HCT116 (cell line): Measurements from ENCODE around the gene DGCR6. TPM values are rescaled to one million over a fixed set of nuclear protein-coding genes. Genes with fewer than 3 reads are reported as not detected.
"Not testable (repeated sequence)": the region's sequence is repeated elsewhere in the genome, so short reads cannot be mapped to it uniquely, and the experiment has no call there.

Experiments used
- ATAC-seq: fragments of 200-7000 bp; cut with Tn5 transposase; 2 replicates; pipeline ENCODE4 v1.9.1; 2020; ENCODE audit warnings: mild to moderate bottlenecking, moderate library complexity
- BruUV-seq: library from RNA; stranded (reverse); fragments of 400-500 nt; replicated peaks from 2 replicates; lab custom pipeline; 2021; lab: Mats Ljungman, UMichigan
- CTCF ChIA-PET: fragments of 300-600 bp; sonication (Branson Sonifier 250); formaldehyde crosslinking; loops from one replicate; lab custom pipeline; 2021; ENCODE audit warnings: antibody characterized with exemption; lab: Charles Lee
- POLR2A ChIA-PET: fragments of 300-600, 350-600 bp; sonication (Branson Sonifier 250); formaldehyde crosslinking; loops from one replicate; lab custom pipeline; 2021; ENCODE audit warnings: antibody characterized with exemption; lab: Charles Lee
- RAD21 ChIA-PET, 2 experiments: fragments of 300-600 bp; sonication (Branson Sonifier 250); formaldehyde crosslinking; loops; one replicate each; lab custom pipeline; 2023; ENCODE audit warnings: low total read pairs in 2 of 2; ENCODE audit not compliant: uncharacterized antibody in 2 of 2, unreplicated experiment in 2 of 2, low non-redundant PET in 1 of 2; lab: Charles Lee
- DNase-seq: peaks from one replicate; pipeline ENCODE4 v3.0.0-alpha.2; 2010; ENCODE audit warnings: low read depth, low spot score
- H2AFZ ChIP-seq: fragments of 200-600 bp; shearing (Covaris generic), sonication (generic); 2 replicates; pipeline ENCODE4 v1.6.1; 2017; ENCODE audit warnings: low read depth, mixed run types, mixed read lengths, antibody characterized with exemption, low read length; ENCODE audit not compliant: poor library complexity, severe bottlenecking
- H3K27ac ChIP-seq: 2 replicates; pipeline ENCODE4 v1.5.1; 2012; ENCODE audit warnings: low read depth, low read length
- H3K27me3 ChIP-seq: fragments of 200-600 bp; sonication (generic); 2 replicates; pipeline ENCODE4 v1.6.1; 2016; ENCODE audit warnings: mixed run types, low read length, mixed read lengths; ENCODE audit not compliant: insufficient read depth
- H3K36me3 ChIP-seq, 2 experiments: fragments of 200-500 bp in 1 of 2; fragments of 200-600 bp in 1 of 2; sonication (Bioruptor generic) in 1 of 2; sonication (generic) in 1 of 2; 2 replicates each; pipeline versions ENCODE4 v1.5.1 to v1.6.1; 2014 to 2016; ENCODE audit warnings: low read length in 2 of 2, inconsistent platforms in 1 of 2, mixed read lengths in 1 of 2, mixed run types in 1 of 2; ENCODE audit not compliant: insufficient read depth in 2 of 2, control insufficient read depth in 1 of 2
- H3K4me1 ChIP-seq, 2 experiments: fragments of 200-600 bp in 1 of 2; sonication (generic) in 1 of 2; 2 replicates each; pipeline versions ENCODE4 v1.5.1 to v1.6.1; 2012 to 2017; ENCODE audit warnings: low read length in 2 of 2, inconsistent platforms in 1 of 2, mild to moderate bottlenecking in 1 of 2, mixed read lengths in 1 of 2, mixed run types in 1 of 2, moderate library complexity in 1 of 2; ENCODE audit not compliant: insufficient read depth in 2 of 2, control insufficient read depth in 1 of 2
- H3K4me2 ChIP-seq: fragments of 200-600 bp; sonication (generic); 2 replicates; pipeline ENCODE4 v1.6.1; 2017; ENCODE audit warnings: mixed run types, low read length, mixed read lengths
- H3K4me3 ChIP-seq, 2 experiments: fragments of 200-600 bp in 1 of 2; sonication (generic) in 1 of 2; replicated peaks in 1 of 2; 2 replicates each; pipeline ENCODE4 v1.5.1; 2011 to 2016; ENCODE audit warnings: low read length in 2 of 2, control low read depth in 1 of 2, low read depth in 1 of 2, mild to moderate bottlenecking in 1 of 2, mixed read lengths in 1 of 2, mixed run types in 1 of 2
- H3K79me2 ChIP-seq: fragments of 200-600 bp; sonication (generic); 2 replicates; pipeline ENCODE4 v1.6.1; 2017; ENCODE audit warnings: mild to moderate bottlenecking, mixed run types, low read length, moderate library complexity, mixed read lengths; ENCODE audit not compliant: insufficient read depth
- H3K9ac ChIP-seq: fragments of 200-600 bp; sonication (generic); 2 replicates; pipeline ENCODE4 v1.6.1; 2016; ENCODE audit warnings: low read length, mixed read lengths
- H3K9me2 ChIP-seq: fragments of 200-600 bp; sonication (generic), shearing (Covaris generic); 2 replicates; pipeline ENCODE4 v1.6.1; 2017; ENCODE audit warnings: mixed run types, mild to moderate bottlenecking, moderate library complexity; ENCODE audit not compliant: insufficient read depth
- H3K9me3 ChIP-seq, 2 experiments: fragments of 200-500 bp in 1 of 2; fragments of 200-600 bp in 1 of 2; sonication (Bioruptor generic) in 1 of 2; sonication (generic) in 1 of 2; 2 replicates each; pipeline ENCODE4 v1.6.1; 2014 to 2017; ENCODE audit warnings: low read length in 2 of 2, mixed read lengths in 2 of 2, inconsistent platforms in 1 of 2, low read depth in 1 of 2, mild to moderate bottlenecking in 1 of 2, mixed run types in 1 of 2, moderate library complexity in 1 of 2; ENCODE audit not compliant: control insufficient read depth in 1 of 2, insufficient read depth in 1 of 2
- H4K20me1 ChIP-seq: fragments of 200-600 bp; sonication (generic), shearing (Covaris generic); 2 replicates; pipeline ENCODE4 v1.6.1; 2017; ENCODE audit warnings: mixed run types, mild to moderate bottlenecking, moderate library complexity; ENCODE audit not compliant: insufficient read depth
- CBX3 ChIP-seq: IDR thresholded peaks from 2 replicates; pipeline ENCODE4 v1.6.1; 2012; ENCODE audit warnings: low read depth
- ZBTB33 ChIP-seq: IDR thresholded peaks from 2 replicates; pipeline ENCODE4 v1.6.1; 2011; ENCODE audit warnings: mild to moderate bottlenecking, low read length, moderate library complexity; ENCODE audit not compliant: insufficient replicate concordance; ENCODE audit errors: extremely low read depth
- intact Hi-C: fragments of 100-400 bp; cut with micrococcal nuclease; formaldehyde crosslinking; loops from 2 replicates; pipeline ENCODE4 v1.10.0; 2022
- total RNA-seq: library from RNA; stranded (reverse); gene quantifications from one replicate; pipeline ENCODE4 v1.2.1, GENCODE V29; 2021; ENCODE audit not compliant: unreplicated experiment
- TF ChIP-seq, protein P1 (sequence below): IDR thresholded peaks from 2 replicates; pipeline ENCODE4 v1.6.1; 2012; ENCODE audit warnings: low read depth

The DGCR6 gene
- total RNA-seq, 1 experiment from 2014 or later, result 4.6 TPM

DNA sequence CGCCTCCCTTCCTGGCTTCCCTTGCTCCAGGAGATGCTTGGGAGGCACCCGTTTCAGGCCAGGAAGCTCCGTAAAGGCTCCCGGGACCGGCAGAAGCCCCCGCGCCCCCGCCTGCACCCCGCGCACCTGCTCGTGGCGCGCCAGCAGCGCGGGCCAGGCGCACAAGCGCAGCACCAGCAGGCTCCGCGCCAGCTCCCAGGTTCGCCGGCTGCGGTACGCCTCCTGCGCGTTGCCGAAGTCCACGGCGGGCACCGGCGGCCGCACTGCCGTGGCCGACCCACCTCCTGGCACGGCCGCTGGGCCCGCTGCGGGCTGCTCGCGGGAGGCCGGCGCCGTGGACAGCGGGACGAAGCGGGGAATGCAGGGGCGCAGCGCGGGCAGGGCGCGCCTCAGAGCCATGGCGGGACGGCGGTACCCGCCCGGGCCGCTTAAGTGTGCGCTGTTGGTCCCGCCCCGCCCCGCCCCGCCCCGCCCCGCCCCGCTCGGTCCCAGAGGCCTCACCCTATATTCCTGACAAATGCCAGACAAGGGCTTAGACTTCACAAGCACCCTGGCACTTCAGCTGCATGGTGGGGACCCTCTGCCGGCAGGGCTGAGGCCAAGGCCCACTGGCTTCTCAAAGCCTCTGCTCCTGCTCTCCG lies 29.9 kb downstream of the DGCR6 start, which contains the start of gene PRODH:
Gene PRODH, minus strand, starts transcription at position 405 of the 641 bp plus-strand sequence. Its CDS starts 6 bp downstream, at position 399.
- ChIA-PET POLR2A (interaction anchor here (1.8 kb wide), 1 partner anchor 30 kb away, joined by 8 read pairs; the partner anchor contains the start of gene DGCR6), CTCF (interaction anchor here (0.6 kb wide), 1 partner anchor 60 kb away, joined by 4 read pairs; no protein-coding TSS in a partner anchor)

GRCh38 chr22:18938691-18939090 lies 32.6 kb downstream of the DGCR6 start:
- H3K9me2 ChIP-seq, H3K79me2 ChIP-seq, H3K27ac ChIP-seq, DNase-seq, H3K9me3 ChIP-seq, H2AFZ ChIP-seq, H4K20me1 ChIP-seq, POLR2A ChIA-PET, H3K36me3 ChIP-seq, H3K4me3 ChIP-seq, H3K4me1 ChIP-seq, CTCF ChIA-PET, RAD21 ChIA-PET, H3K4me2 ChIP-seq, ATAC-seq, BruUV-seq, H3K27me3 ChIP-seq, H3K9ac ChIP-seq, intact Hi-C loops: not testable (repeated sequence)

More for the DNA sequence above, 29.9 kb downstream of the DGCR6 start, which contains the start of gene PRODH:
- no peak for TF ChIP-seq CBX3
- TF ChIP-seq, protein P1, sequence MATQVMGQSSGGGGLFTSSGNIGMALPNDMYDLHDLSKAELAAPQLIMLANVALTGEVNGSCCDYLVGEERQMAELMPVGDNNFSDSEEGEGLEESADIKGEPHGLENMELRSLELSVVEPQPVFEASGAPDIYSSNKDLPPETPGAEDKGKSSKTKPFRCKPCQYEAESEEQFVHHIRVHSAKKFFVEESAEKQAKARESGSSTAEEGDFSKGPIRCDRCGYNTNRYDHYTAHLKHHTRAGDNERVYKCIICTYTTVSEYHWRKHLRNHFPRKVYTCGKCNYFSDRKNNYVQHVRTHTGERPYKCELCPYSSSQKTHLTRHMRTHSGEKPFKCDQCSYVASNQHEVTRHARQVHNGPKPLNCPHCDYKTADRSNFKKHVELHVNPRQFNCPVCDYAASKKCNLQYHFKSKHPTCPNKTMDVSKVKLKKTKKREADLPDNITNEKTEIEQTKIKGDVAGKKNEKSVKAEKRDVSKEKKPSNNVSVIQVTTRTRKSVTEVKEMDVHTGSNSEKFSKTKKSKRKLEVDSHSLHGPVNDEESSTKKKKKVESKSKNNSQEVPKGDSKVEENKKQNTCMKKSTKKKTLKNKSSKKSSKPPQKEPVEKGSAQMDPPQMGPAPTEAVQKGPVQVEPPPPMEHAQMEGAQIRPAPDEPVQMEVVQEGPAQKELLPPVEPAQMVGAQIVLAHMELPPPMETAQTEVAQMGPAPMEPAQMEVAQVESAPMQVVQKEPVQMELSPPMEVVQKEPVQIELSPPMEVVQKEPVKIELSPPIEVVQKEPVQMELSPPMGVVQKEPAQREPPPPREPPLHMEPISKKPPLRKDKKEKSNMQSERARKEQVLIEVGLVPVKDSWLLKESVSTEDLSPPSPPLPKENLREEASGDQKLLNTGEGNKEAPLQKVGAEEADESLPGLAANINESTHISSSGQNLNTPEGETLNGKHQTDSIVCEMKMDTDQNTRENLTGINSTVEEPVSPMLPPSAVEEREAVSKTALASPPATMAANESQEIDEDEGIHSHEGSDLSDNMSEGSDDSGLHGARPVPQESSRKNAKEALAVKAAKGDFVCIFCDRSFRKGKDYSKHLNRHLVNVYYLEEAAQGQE, result no peak
- TF ChIP-seq ZBTB33, result no peak
- Histone ChIP-seq H2AFZ (no peak within 1 kb of the TSS), H3K9me3 (no peaks in the 10 kb centered on the region), H3K4me2 (no peak within 1 kb of the TSS), H3K36me3 (no peaks in the 10 kb centered on the region), H3K9me2 (no peaks in the 10 kb centered on the region), H3K27ac (no peak within 1 kb of the TSS), H3K4me3 (no peak within 1 kb of the TSS), H3K79me2 (no peaks in the 10 kb centered on the region), H3K9ac (no peak within 1 kb of the TSS), H3K4me1 (no peaks in the 10 kb centered on the region), H3K27me3 (no peaks in the 10 kb centered on the region), H4K20me1 (no peaks in the 10 kb centered on the region)
- ATAC-seq (peak; percentile 97), DNase-seq (no peak)
- intact Hi-C loops, result no loop called here
- BruUV-seq, result no TSS peak
- RAD21 ChIA-PET, result interaction anchor here in 1 of 2 experiments (0.6 kb wide), 1 partner anchor 208 kb away, joined by 3 read pairs; the partner anchor contains the start of gene ESS2

- H2AFZ ChIP-seq, H3K27ac ChIP-seq, H3K9me2 ChIP-seq, POLR2A ChIA-PET, H3K9ac ChIP-seq, RAD21 ChIA-PET, H3K36me3 ChIP-seq, H3K9me3 ChIP-seq, H3K27me3 ChIP-seq, intact Hi-C loops, ATAC-seq, H3K4me3 ChIP-seq, H3K4me1 ChIP-seq, DNase-seq, CTCF ChIA-PET, H3K4me2 ChIP-seq, H4K20me1 ChIP-seq, H3K79me2 ChIP-seq: not testable (repeated sequence)
- TSS peak; percentile 100 for BruUV-seq
These were observed 41.0 kb downstream of the DGCR6 start for GRCh38 chr22:18947105-18947504.
